ENCODE data around the gene MPPED2.

DNA sequence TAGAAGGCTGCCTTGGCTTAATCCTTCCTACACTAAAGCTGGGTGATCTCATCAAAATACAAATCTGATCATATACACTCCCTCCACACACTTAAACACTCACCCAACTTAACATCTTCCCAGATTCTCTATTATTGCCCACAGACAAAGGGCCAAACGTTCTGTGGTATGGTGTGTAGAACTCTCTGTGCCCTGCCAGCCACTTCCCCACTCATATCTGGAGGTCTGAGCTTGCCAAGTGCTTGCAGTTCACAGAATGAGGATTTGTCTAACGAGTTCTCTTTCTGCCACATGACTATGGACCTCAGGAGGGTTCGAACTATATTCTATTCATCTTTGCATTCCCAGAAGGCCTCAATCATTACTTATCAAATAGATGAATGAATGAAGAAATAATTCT lies 77.6 kb downstream of the MPPED2 start:
- TF ChIP-seq, protein P1, sequence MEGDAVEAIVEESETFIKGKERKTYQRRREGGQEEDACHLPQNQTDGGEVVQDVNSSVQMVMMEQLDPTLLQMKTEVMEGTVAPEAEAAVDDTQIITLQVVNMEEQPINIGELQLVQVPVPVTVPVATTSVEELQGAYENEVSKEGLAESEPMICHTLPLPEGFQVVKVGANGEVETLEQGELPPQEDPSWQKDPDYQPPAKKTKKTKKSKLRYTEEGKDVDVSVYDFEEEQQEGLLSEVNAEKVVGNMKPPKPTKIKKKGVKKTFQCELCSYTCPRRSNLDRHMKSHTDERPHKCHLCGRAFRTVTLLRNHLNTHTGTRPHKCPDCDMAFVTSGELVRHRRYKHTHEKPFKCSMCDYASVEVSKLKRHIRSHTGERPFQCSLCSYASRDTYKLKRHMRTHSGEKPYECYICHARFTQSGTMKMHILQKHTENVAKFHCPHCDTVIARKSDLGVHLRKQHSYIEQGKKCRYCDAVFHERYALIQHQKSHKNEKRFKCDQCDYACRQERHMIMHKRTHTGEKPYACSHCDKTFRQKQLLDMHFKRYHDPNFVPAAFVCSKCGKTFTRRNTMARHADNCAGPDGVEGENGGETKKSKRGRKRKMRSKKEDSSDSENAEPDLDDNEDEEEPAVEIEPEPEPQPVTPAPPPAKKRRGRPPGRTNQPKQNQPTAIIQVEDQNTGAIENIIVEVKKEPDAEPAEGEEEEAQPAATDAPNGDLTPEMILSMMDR (IDR thresholded peaks at IDR 0.05), result no peak
- TF ChIP-seq POLR2A (IDR thresholded peaks at IDR 0.05), result no peak
